ENCODE results near the gene AFM.

The AFM gene

DNA sequence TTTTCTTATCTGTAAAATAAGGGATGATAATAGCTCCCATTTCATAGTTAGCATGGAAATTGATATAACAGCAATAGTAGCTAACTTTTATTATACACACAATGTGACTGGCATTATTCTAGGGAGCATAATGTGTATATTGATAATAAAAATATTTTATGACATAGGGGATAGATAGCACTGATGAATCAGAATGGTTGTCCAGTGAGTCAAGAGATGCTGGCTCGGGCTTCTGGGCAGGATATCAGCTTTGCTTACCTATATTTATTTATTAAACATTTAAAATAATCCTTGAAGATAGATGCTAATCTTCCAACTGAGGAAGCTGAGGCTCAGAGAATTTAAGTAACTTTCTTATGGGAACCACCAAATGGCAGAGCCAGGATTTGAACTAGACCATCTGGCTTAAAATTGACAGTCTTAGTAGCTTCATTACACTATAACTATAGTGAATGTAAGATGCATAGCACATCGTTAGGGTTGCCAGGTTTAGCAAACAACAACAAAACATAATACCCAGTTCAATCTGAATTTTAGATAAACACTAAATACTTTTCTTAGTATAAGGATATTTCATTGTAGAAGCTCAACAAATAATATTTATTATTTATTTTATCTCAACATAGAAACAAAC is 42.8 kb upstream of the AFM start:
- CTCF ChIA-PET = no interaction called here

GRCh38 chr4:73439445-73439844 is 42.1 kb upstream of the AFM start:
- POLR2A ChIA-PET = no interaction called here
- CTCF ChIA-PET = no interaction called here
- DNase-seq (ENCODE audit: extremely low spot score) = no peak
- TF ChIP-seq L3MBTL2 (conservative IDR thresholded peaks at IDR 0.05) (no peak), FOXM1 (IDR thresholded peaks at IDR 0.05; ENCODE audit: borderline replicate concordance) (no peak), SUZ12 (IDR thresholded peaks at IDR 0.05) (no peak), LEF1 (IDR thresholded peaks at IDR 0.05; ENCODE audit: borderline replicate concordance) (no peak), FOXK2 (IDR thresholded peaks at IDR 0.05) (no peak), SP1 (IDR thresholded peaks at IDR 0.05) (no peak), FOXA1 (IDR thresholded peaks at IDR 0.05) (no peak), BHLHE40 (IDR thresholded peaks at IDR 0.05; ENCODE audit: borderline replicate concordance) (no peak), ARNT (IDR thresholded peaks at IDR 0.05) (no peak), ZNF384 (IDR thresholded peaks at IDR 0.05) (no peak), ELF4 (IDR thresholded peaks at IDR 0.05) (no peak), TARDBP (IDR thresholded peaks at IDR 0.05) (no peak), CTBP1 (IDR thresholded peaks at IDR 0.05; ENCODE audit: borderline replicate concordance) (no peak), HDGF (IDR thresholded peaks at IDR 0.05; ENCODE audit: borderline replicate concordance) (no peak), NFRKB (IDR thresholded peaks at IDR 0.05) (no peak)
- TF ChIP-seq, protein P1, sequence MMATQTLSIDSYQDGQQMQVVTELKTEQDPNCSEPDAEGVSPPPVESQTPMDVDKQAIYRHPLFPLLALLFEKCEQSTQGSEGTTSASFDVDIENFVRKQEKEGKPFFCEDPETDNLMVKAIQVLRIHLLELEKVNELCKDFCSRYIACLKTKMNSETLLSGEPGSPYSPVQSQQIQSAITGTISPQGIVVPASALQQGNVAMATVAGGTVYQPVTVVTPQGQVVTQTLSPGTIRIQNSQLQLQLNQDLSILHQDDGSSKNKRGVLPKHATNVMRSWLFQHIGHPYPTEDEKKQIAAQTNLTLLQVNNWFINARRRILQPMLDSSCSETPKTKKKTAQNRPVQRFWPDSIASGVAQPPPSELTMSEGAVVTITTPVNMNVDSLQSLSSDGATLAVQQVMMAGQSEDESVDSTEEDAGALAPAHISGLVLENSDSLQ (IDR thresholded peaks at IDR 0.05) = no peak

More for the DNA sequence above, 42.8 kb upstream of the AFM start:
- POLR2A ChIA-PET = no interaction called here
- TF ChIP-seq HDGF (IDR thresholded peaks at IDR 0.05; ENCODE audit: borderline replicate concordance) = no peak
- DNase-seq (ENCODE audit: extremely low spot score) = no peak

DNA sequence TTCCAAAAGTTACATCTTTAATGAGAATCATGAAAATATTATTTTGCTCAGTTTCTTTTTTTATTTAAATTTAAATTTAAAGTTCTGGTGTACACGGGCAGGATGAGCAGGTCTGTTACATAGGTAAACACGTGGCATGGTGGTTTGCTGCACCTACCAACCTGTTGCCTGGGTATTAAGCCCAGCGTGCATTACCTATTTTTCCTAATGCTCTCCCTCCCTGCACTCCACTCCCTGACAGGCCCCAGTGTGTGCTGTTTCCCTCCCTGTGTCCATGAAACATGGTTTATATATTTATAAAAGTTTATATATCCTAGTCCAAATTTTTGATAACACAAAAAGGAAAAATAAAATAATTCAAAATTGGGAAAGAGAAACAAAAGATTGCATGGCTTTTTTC is 41.6 kb upstream of the AFM start:
- CTCF ChIA-PET = no interaction called here
- DNase-seq (ENCODE audit: extremely low spot score) = no peak
- TF ChIP-seq ARNT (IDR thresholded peaks at IDR 0.05) (no peak), FOXA1 (IDR thresholded peaks at IDR 0.05) (no peak), FOXK2 (IDR thresholded peaks at IDR 0.05) (no peak), SP1 (IDR thresholded peaks at IDR 0.05) (no peak), LEF1 (IDR thresholded peaks at IDR 0.05; ENCODE audit: borderline replicate concordance) (no peak), FOXM1 (IDR thresholded peaks at IDR 0.05; ENCODE audit: borderline replicate concordance) (no peak), BHLHE40 (IDR thresholded peaks at IDR 0.05; ENCODE audit: borderline replicate concordance) (no peak), NFRKB (IDR thresholded peaks at IDR 0.05) (no peak), CTBP1 (IDR thresholded peaks at IDR 0.05; ENCODE audit: borderline replicate concordance) (no peak), L3MBTL2 (conservative IDR thresholded peaks at IDR 0.05) (no peak)
- TF ChIP-seq, protein P1 (IDR thresholded peaks at IDR 0.05) = no peak
- POLR2A ChIA-PET = no interaction called here

DNA sequence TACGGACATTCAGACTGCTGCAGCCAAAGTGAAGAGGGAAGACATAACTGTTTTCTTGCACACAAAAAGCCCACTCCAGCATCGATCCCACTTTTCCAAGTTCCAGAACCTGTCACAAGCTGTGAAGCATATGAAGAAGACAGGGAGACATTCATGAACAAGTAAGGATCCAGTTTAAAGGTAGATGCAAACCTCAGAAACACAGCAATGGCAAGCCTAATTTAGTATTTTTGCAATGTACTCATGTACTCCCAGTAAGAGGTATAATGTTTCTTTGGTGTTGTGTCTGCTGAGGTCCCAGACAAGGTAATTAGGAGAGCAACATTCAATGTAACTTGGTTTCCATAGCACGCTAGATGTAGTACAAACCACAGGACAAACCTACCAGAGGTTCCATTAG is 40.9 kb upstream of the AFM start:
- DNase-seq (ENCODE audit: extremely low spot score) = no peak
- ChIA-PET POLR2A (no interaction called here), CTCF (no interaction called here)
- TF ChIP-seq FOXK2 (IDR thresholded peaks at IDR 0.05) (no peak), SP1 (IDR thresholded peaks at IDR 0.05) (no peak), LEF1 (IDR thresholded peaks at IDR 0.05; ENCODE audit: borderline replicate concordance) (no peak), BHLHE40 (IDR thresholded peaks at IDR 0.05; ENCODE audit: borderline replicate concordance) (no peak), ZNF384 (IDR thresholded peaks at IDR 0.05) (no peak), SUZ12 (IDR thresholded peaks at IDR 0.05) (no peak), HDGF (IDR thresholded peaks at IDR 0.05; ENCODE audit: borderline replicate concordance) (no peak), FOXM1 (IDR thresholded peaks at IDR 0.05; ENCODE audit: borderline replicate concordance) (no peak), ELF4 (IDR thresholded peaks at IDR 0.05) (no peak), TARDBP (IDR thresholded peaks at IDR 0.05) (no peak)

DNA sequence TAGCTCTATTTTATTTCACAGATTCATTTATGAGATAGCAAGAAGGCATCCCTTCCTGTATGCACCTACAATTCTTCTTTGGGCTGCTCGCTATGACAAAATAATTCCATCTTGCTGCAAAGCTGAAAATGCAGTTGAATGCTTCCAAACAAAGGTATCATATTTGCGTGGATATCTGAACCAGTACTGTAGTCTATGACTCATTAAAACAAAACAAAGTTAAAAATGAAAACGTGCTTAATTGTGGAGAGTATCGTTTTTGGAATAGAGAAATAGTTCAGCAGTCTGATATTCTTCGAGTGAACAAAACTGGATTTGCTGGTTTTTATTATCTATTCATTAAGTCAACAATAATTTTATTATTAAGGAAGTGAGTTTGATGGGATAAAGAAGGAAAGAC is 39.3 kb upstream of the AFM start:
- POLR2A ChIA-PET = no interaction called here
- DNase-seq (ENCODE audit: extremely low spot score) = no peak
- CTCF ChIA-PET = no interaction called here
- TF ChIP-seq SUZ12 (IDR thresholded peaks at IDR 0.05) (no peak), NFRKB (IDR thresholded peaks at IDR 0.05) (no peak), FOXK2 (IDR thresholded peaks at IDR 0.05) (no peak), FOXA1 (IDR thresholded peaks at IDR 0.05) (no peak), L3MBTL2 (conservative IDR thresholded peaks at IDR 0.05) (no peak), BHLHE40 (IDR thresholded peaks at IDR 0.05; ENCODE audit: borderline replicate concordance) (no peak), FOXM1 (IDR thresholded peaks at IDR 0.05; ENCODE audit: borderline replicate concordance) (no peak), TARDBP (IDR thresholded peaks at IDR 0.05) (no peak), HDGF (IDR thresholded peaks at IDR 0.05; ENCODE audit: borderline replicate concordance) (no peak), SP1 (IDR thresholded peaks at IDR 0.05) (no peak), LEF1 (IDR thresholded peaks at IDR 0.05; ENCODE audit: borderline replicate concordance) (no peak), CTBP1 (IDR thresholded peaks at IDR 0.05; ENCODE audit: borderline replicate concordance) (no peak), ZNF384 (IDR thresholded peaks at IDR 0.05) (no peak), ARNT (IDR thresholded peaks at IDR 0.05) (no peak), ELF4 (IDR thresholded peaks at IDR 0.05) (no peak)
- TF ChIP-seq, protein P1 (IDR thresholded peaks at IDR 0.05) = no peak

- no peak for TF ChIP-seq ARNT (IDR thresholded peaks at IDR 0.05)
- TF ChIP-seq LEF1 (IDR thresholded peaks at IDR 0.05; ENCODE audit: borderline replicate concordance) = no peak
- TF ChIP-seq FOXA1 (IDR thresholded peaks at IDR 0.05) = no peak
- TF ChIP-seq HDGF (IDR thresholded peaks at IDR 0.05; ENCODE audit: borderline replicate concordance) = no peak
- no peak for TF ChIP-seq ZNF384 (IDR thresholded peaks at IDR 0.05)
- no peak for TF ChIP-seq BHLHE40 (IDR thresholded peaks at IDR 0.05; ENCODE audit: borderline replicate concordance)
- TF ChIP-seq SP1 (IDR thresholded peaks at IDR 0.05) = no peak
- no peak for TF ChIP-seq TARDBP (IDR thresholded peaks at IDR 0.05)
- TF ChIP-seq FOXK2 (IDR thresholded peaks at IDR 0.05) = no peak
- TF ChIP-seq L3MBTL2 (conservative IDR thresholded peaks at IDR 0.05) = no peak
- TF ChIP-seq SUZ12 (IDR thresholded peaks at IDR 0.05) = no peak
- TF ChIP-seq FOXM1 (IDR thresholded peaks at IDR 0.05; ENCODE audit: borderline replicate concordance) = no peak
- CTCF ChIA-PET = no interaction called here
- POLR2A ChIA-PET = no interaction called here
- DNase-seq (ENCODE audit: extremely low spot score) = no peak
Observed at GRCh38 chr4:73443224-73443623, 38.3 kb upstream of the AFM start.
